ENCODE data around the gene SHISA7.

GRCh38 chr19:55441692-55442321, 1.3 kb downstream of the SHISA7 start:
- TF ChIP-seq CTCF (IDR thresholded peaks at IDR 0.05) (no peak), EZH2 (IDR thresholded peaks at IDR 0.05) (peak; percentile 98), EZH2phosphoT487 (IDR thresholded peaks at IDR 0.05) (peak; percentile 97)
